HG03060 (cell line): ENCODE measurements around the gene EZR.

ENCODE experiments used
- ATAC-seq: cut with Tn5 transposase; IDR thresholded peaks from one replicate; pipeline ENCODE4 v1.9.1; 2021; ENCODE audit warnings: low read depth, moderate number of reproducible peaks; ENCODE audit not compliant: unreplicated experiment

Gene EZR

DNA sequence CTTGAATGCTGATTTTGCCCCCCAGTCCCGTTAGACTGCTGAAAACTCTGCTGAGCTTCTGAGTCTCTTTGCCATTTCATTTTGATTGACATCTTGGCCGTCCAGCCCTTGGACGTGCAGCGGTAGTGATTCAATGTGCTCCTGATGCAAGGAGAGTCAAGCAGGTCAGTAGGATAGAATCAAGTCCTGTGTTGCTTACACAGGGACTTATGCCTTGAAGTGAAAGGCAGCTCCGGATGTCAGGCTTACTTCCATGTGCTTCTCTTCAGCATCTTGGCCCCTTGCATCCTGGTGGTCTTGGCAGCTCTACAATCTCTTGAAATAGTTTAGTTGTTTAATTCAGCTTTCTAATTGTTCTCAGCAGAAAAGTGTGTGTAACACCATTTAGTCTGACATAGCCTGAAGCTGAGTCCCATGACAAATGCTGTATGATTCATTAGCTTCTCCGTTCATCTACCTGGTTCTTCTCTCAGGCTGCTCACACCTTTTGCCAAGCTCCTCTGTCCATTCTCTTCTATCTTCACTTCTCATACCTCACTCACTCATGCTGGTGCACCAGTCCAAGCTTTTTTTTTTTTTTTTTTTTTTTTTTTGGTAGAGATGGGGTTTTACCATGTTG is 76.0 kb downstream of the EZR start:
- no peak for ATAC-seq

DNA sequence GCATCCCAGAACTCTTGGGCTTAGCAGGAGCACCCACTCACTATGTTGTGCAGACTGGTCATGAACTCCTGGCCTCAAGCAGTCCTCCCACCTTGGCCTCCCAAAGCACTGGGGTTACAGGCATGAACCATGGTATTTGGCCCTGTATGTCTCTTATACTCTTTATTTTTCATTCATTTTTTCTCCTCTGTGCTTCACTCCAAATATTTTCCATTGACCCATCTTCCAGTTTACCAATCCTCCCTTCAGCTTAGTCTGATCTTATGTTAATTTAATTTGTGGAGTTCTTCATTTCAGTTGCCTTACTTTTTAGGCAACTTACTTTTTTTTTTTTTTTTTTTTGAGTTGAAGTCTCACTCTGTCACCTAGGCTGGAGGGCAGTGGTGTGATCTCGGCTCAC is 79.5 kb downstream of the EZR start:
- no peak for ATAC-seq

DNA sequence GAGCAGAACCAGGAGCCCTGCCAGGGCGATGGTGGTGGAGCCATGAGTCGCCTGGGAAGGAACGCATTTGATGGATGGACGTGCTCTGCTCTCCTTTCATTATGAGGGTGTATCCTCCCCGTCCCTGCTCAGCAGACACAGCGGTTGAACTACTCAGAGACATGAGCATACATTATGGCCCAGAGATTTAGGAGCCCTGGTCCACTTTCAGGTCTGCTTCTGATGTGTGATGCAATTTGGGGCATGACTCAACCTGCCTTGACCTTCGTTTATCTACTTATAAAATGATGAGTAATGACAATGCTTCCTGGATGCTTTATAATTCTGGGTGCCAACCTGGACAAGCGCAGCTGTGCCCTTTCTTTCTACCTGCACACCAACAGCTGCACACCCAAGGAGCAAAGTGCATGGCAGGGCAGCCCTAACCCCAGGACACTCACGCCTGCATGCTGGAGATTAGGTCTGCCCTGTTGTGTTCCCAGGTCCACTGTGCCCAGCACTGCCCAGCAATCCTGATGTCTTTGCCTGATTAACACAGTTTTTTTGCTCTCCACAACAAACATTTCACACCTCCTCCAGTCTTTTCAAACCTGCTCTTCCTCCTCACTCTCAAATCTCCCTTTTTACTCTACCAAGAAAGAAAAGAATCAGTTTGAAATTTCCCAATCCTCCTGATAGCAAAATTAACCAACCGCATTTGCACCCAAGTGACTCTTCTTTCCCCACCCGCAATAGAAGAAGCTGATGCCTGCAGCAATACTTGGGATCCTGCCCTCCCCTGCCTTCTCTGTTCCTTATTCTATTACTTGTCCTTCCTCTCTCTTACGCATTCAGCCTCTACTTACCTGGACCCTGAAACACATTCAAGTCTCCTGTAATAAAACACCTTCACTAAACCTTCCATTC is 81.2 kb downstream of the EZR start:
- no peak for ATAC-seq

DNA sequence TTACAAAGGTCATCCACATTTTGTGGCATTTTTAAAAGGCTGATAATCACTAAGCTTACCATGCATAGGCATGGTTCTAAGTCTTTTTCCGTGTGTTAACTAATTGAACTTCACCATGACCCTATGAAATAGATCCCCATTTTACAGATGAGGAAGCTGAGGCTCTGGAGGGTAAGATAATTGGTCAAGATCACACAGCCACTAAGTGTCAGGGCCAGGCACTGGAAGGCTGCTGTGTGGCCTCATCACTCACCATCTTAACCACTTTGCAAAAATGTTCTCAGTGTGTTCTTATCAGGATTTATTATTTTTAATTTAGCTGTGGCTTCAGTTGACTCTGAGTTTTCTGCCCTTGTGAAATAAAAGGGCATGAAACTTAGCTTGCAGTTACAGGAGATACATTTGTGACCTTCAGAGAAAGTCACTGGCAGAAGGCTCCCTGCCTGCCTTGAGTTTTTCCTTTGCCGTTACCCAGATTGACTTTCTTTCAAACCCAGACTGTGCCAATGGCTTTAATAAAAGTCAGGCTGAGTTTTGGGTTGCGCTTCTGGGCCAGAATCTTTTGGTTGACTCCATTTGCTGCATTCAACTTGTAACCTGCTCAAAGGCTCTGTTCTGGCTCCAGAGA is 82.0 kb downstream of the EZR start:
- no peak for ATAC-seq

GRCh38 chr6:158735009-158735408 is 84.2 kb downstream of the EZR start:
- ATAC-seq: no peak

- ATAC-seq: no peak
Observed at GRCh38 chr6:158730541-158730907, 88.6 kb downstream of the EZR start.

GRCh38 chr6:158729906-158730540 is 89.1 kb downstream of the EZR start:
- no peak for ATAC-seq

DNA sequence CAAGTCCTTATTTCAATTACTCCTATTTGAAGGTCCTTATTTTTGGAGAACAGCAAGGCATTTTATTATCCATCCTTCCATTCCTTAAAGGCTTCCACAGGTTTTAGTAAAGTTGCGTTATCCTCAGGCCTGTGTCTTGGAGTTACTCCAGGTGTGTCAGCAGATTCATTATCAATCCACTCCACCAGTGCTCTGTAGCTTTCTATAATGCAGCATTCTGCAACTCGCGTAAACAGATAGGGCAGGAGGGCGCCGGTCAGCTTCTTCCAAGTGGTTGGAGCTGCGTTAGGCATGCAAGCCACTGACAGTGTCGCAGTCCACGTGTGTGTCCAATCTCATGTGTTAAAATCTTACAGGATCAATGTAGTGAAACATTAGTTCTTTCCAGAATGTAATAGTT is 93.5 kb downstream of the EZR start:
- no peak for ATAC-seq

GRCh38 chr6:158722176-158722729 is 96.9 kb downstream of the EZR start:
- ATAC-seq: no peak

DNA sequence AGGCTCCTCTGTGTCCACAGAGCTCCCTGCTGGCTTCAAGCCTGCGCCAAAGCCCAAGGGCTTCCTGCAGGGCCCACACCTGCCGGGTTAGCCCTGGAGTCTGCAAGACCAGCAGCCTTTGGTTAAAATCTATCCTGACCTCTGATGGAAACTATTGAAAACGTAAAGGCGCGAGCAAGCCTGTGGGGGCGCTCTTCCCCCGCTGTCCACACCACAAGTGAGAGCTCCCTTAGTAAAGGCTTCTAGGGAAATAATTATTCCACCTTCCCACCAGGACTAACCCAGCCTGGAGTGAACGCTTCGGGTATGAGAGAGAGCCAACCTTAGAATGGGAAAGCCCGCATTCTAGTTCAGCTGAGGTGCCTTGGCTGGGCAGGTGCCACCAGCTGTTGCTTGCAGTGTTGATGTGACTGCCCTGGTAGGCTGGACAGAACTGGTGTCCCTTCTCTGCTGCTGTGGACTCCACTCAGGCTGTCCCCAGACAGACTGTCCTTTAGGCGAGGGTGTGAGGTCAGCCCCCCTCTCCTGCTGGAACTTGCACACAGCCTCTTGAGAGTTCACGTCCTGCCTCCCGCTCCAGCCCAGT is 100.6 kb downstream of the EZR start:
- ATAC-seq: no peak

DNA sequence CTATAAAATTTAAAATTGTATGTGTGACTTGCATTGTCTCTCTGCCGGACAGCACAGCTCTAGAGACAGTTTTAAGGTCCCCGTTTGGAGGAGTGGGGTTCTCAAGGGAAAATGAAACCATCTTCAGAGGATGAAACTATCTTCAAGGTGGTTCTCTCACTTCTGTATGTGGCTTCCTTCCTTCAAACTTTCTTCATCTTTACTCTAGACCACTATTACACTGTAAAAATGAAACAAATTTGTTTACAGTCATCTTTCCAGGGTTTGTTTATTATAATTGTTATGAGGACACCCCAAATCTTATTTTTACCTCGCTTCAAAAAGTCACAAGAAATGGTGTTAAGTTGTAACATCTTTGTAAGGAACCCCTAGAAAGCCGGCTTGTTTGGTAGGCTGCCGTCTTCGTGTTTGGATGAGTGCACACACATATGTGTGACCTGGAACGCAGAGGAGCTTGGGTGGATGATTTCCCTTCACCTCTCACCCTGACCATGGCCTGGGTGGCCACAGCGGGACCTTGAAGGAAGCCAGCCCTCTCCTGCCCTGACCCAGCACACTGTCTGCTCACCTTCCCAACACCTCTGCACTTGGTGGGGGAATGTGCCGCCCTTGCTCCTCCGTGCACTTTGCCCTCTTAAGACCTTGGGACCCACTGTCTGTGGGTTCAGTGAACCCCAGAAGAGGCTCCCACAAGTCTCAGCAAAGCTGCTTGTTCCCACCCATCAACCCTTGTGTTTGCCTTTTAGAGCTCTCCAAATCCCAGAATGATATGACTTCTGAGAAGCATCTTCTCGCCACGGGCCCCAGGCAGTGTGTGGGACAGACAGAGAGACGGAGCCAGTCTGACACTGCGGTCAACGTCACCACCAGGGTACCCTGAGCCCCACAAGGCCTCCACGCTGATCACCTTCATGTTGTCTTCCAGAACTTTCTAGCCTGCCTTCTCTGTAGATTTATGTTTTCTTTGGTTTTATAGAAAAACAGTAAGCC is 101.5 kb downstream of the EZR start:
- peak; percentile 45 for ATAC-seq
